GM18511 (cell line): ENCODE results near the gene CHD8.
A peak's percentile ranks its signal among the peaks of the same experiment; 100 is the strongest.
"Not testable (repeated sequence)": the region's sequence is repeated elsewhere in the genome, so short reads cannot be mapped to it uniquely, and the experiment has no call there.

ENCODE experiments used
- ATAC-seq: cut with Tn5 transposase; IDR thresholded peaks from one replicate; pipeline ENCODE4 v1.9.1; 2021; ENCODE audit warnings: mild to moderate bottlenecking, moderate library complexity; ENCODE audit not compliant: unreplicated experiment

CHD8 gene

GRCh38 chr14:21373980-21374379, 81.9 kb downstream of the CHD8 start:
- ATAC-seq = no peak

GRCh38 chr14:21372814-21373213, 83.1 kb downstream of the CHD8 start:
- ATAC-seq = not testable (repeated sequence)

GRCh38 chr14:21369949-21370679, 85.8 kb downstream of the CHD8 start:
- ATAC-seq = no peak

- no peak for ATAC-seq
These were observed 88.3 kb downstream of the CHD8 start for GRCh38 chr14:21367582-21368144.

GRCh38 chr14:21356511-21356910, 99.4 kb downstream of the CHD8 start:
- ATAC-seq = no peak

- peak; percentile 75 for ATAC-seq
These were observed 103.3 kb downstream of the CHD8 start for GRCh38 chr14:21352587-21352986.

GRCh38 chr14:21350539-21350938, 105.4 kb downstream of the CHD8 start:
- no peak for ATAC-seq

- ATAC-seq = no peak
These were observed 108.7 kb downstream of the CHD8 start for GRCh38 chr14:21347201-21347600.

GRCh38 chr14:21346532-21347135, 109.3 kb downstream of the CHD8 start:
- ATAC-seq = no peak

- no peak for ATAC-seq
These were observed 112.7 kb downstream of the CHD8 start for GRCh38 chr14:21343035-21343794.
